GM23338 (cell line): ENCODE results near the gene RNF13. TPM values are rescaled to one million over a fixed set of nuclear protein-coding genes. Genes with fewer than 3 reads are reported as not detected.

Experiments
- EZH2 ChIP-seq: fragments of 200-600 bp; sonication (generic); IDR thresholded peaks from one replicate; pipeline ENCODE4 v1.8.0; 2017; ENCODE audit warnings: antibody characterized with exemption, mild to moderate bottlenecking, low read depth; ENCODE audit not compliant: unreplicated experiment
- NANOG ChIP-seq: IDR thresholded peaks from 2 replicates; pipeline ENCODE4 v1.6.1; 2016; ENCODE audit warnings: antibody characterized with exemption, borderline replicate concordance
- POLR2AphosphoS5 ChIP-seq: IDR thresholded peaks from 2 replicates; pipeline ENCODE4 v1.6.1; 2016; ENCODE audit warnings: antibody characterized with exemption, low read depth
- ZNF114 ChIP-seq: fragments of 250-450 bp; sonication (Bioruptor Pico); IDR thresholded peaks from 2 replicates; pipeline ENCODE4 v1.5.0; 2020; ENCODE audit warnings: mild to moderate bottlenecking, moderate library complexity
- ZNF331 ChIP-seq: fragments of 250-450 bp; sonication (Bioruptor Pico); IDR thresholded peaks from 2 replicates; pipeline ENCODE4 v1.5.0; 2020; ENCODE audit warnings: low read depth, mild to moderate bottlenecking, moderate library complexity
- polyA plus RNA-seq: library from polyadenylated mRNA; unstranded; fragments of >200 nt; fragmentation: Nextera tagmentation; extraction: Ambion mirVana; gene quantifications from 2 replicates; pipeline ENCODE4 v1.2.1, GENCODE V29; 2016
- small RNA-seq: library from RNA; depleted of rRNA; stranded (forward); fragments of <200 nt; gene quantifications from one replicate; pipeline ENCODE3, GENCODE V24; 2014; ENCODE audit warnings: low replicate concordance
- total RNA-seq: library from RNA; depleted of rRNA; stranded (reverse); fragments of >200 nt; shearing (Covaris generic); gene quantifications from 2 replicates; pipeline ENCODE4 v1.2.3, GENCODE V29; 2014; rRNA removed
- TF ChIP-seq, protein P1 (sequence below): IDR thresholded peaks from 2 replicates; pipeline ENCODE4 v1.6.1; 2016; ENCODE audit warnings: antibody characterized with exemption
- TF ChIP-seq, protein P2 (sequence below): IDR thresholded peaks from one replicate; pipeline ENCODE4 v1.6.1; 2018; ENCODE audit warnings: antibody characterized with exemption; ENCODE audit not compliant: unreplicated experiment

Gene RNF13
- total and polyA plus RNA-seq, 2 experiments from 2014 or later, result 46.3 to 101 TPM

DNA sequence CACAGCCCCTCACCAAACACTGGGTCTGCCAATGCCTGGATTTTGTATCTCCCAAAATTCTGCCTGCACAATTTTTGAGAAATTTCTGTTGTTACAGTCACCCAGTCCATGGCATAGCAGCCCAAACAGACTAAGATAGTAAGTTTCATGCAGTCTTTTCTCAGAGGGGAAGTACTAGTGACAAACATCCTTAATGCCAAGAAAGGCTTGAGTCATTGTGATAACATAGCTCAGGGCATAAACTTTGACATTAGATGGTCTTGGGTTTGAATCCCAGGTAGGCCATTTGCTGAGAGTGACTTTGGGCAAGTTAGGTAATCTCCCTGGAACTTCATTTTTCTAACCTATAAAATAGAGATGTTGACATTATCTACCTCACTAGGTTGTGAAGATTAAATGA, 193.8 kb downstream of the RNF13 start (continued):
- TF ChIP-seq ZNF331, result no peak
- TF ChIP-seq EZH2, result no peak
- TF ChIP-seq, protein P1, sequence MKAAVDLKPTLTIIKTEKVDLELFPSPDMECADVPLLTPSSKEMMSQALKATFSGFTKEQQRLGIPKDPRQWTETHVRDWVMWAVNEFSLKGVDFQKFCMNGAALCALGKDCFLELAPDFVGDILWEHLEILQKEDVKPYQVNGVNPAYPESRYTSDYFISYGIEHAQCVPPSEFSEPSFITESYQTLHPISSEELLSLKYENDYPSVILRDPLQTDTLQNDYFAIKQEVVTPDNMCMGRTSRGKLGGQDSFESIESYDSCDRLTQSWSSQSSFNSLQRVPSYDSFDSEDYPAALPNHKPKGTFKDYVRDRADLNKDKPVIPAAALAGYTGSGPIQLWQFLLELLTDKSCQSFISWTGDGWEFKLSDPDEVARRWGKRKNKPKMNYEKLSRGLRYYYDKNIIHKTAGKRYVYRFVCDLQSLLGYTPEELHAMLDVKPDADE, result no peak
- TF ChIP-seq POLR2AphosphoS5, result no peak
- TF ChIP-seq NANOG, result no peak
- TF ChIP-seq, protein P2, sequence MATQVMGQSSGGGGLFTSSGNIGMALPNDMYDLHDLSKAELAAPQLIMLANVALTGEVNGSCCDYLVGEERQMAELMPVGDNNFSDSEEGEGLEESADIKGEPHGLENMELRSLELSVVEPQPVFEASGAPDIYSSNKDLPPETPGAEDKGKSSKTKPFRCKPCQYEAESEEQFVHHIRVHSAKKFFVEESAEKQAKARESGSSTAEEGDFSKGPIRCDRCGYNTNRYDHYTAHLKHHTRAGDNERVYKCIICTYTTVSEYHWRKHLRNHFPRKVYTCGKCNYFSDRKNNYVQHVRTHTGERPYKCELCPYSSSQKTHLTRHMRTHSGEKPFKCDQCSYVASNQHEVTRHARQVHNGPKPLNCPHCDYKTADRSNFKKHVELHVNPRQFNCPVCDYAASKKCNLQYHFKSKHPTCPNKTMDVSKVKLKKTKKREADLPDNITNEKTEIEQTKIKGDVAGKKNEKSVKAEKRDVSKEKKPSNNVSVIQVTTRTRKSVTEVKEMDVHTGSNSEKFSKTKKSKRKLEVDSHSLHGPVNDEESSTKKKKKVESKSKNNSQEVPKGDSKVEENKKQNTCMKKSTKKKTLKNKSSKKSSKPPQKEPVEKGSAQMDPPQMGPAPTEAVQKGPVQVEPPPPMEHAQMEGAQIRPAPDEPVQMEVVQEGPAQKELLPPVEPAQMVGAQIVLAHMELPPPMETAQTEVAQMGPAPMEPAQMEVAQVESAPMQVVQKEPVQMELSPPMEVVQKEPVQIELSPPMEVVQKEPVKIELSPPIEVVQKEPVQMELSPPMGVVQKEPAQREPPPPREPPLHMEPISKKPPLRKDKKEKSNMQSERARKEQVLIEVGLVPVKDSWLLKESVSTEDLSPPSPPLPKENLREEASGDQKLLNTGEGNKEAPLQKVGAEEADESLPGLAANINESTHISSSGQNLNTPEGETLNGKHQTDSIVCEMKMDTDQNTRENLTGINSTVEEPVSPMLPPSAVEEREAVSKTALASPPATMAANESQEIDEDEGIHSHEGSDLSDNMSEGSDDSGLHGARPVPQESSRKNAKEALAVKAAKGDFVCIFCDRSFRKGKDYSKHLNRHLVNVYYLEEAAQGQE, result no peak
- no peak for TF ChIP-seq ZNF114 (CRISPR knock-in tag)

Small RNA genes lying within 50 kb of the gene (small RNA-seq; reads per million reads assigned to genes)
- gene RNU6-507P (not detected), gene RNU6-720P (not detected)

Other genes with a start within 250 kb of the RNF13 start
- gene WWTR1, start 155.2 kb upstream of the RNF13 start, total RNA-seq, result 26.2 and 31.1 TPM in 2 replicates
- gene WWTR1, start 155.2 kb upstream of the RNF13 start, polyA plus RNA-seq, result 21.0 and 25.1 TPM in 2 replicates
- 55.5 and 55.8 TPM in 2 replicates for gene COMMD2, start 60.7 kb upstream of the RNF13 start, total RNA-seq
- 54.9 and 61.1 TPM in 2 replicates for gene COMMD2, start 60.7 kb upstream of the RNF13 start, polyA plus RNA-seq
- not detected in 2 replicates for gene ANKUB1, start 20.7 kb upstream of the RNF13 start, total RNA-seq
- not detected in 2 replicates for gene ANKUB1, start 20.7 kb upstream of the RNF13 start, polyA plus RNA-seq
- gene PFN2, start 157.7 kb downstream of the RNF13 start, total RNA-seq, result 200 and 212 TPM in 2 replicates
- gene PFN2, start 157.7 kb downstream of the RNF13 start, polyA plus RNA-seq, result 173 and 183 TPM in 2 replicates